Superior temporal gyrus (tissue), 1 donor: Measurements from ENCODE around the gene NEMP2.
"Not testable (repeated sequence)": the region's sequence is repeated elsewhere in the genome, so short reads cannot be mapped to it uniquely, and the experiment has no call there.

ENCODE experiments used
- DNase-seq: peaks from one replicate; pipeline ENCODE4 v3.0.0-alpha.2; 2016; ENCODE audit errors: extremely low spot score

NEMP2 gene

GRCh38 chr2:190526105-190526750 is 8.3 kb downstream of the NEMP2 start:
- DNase-seq, result no peak

- DNase-seq, result no peak
These were observed 9.6 kb downstream of the NEMP2 start for GRCh38 chr2:190524928-190525327.

- DNase-seq, result no peak
These were observed 14.4 kb downstream of the NEMP2 start for GRCh38 chr2:190519975-190520767.

- no peak for DNase-seq
These were observed 17.1 kb downstream of the NEMP2 start for GRCh38 chr2:190517468-190517867.

GRCh38 chr2:190515687-190516086 is 18.8 kb downstream of the NEMP2 start:
- no peak for DNase-seq

GRCh38 chr2:190514676-190515075 is 19.8 kb downstream of the NEMP2 start:
- no peak for DNase-seq

- DNase-seq, result no peak
These were observed 20.6 kb downstream of the NEMP2 start for GRCh38 chr2:190513877-190514276.

GRCh38 chr2:190512539-190513095 is 21.9 kb downstream of the NEMP2 start:
- DNase-seq, result no peak

- DNase-seq, result peak; percentile 83
These were observed 23.4 kb downstream of the NEMP2 start for GRCh38 chr2:190511104-190511503.

GRCh38 chr2:190509895-190510294 is 24.6 kb downstream of the NEMP2 start:
- DNase-seq, result not testable (repeated sequence)

GRCh38 chr2:190507135-190507534 is 27.4 kb downstream of the NEMP2 start:
- DNase-seq, result no peak

GRCh38 chr2:190506666-190507065 is 27.9 kb downstream of the NEMP2 start:
- DNase-seq, result no peak

GRCh38 chr2:190505696-190506095 is 28.8 kb downstream of the NEMP2 start:
- DNase-seq, result peak; percentile 52

- no peak for DNase-seq
These were observed 29.6 kb downstream of the NEMP2 start for GRCh38 chr2:190504912-190505311.

- no peak for DNase-seq
These were observed 31.4 kb downstream of the NEMP2 start for GRCh38 chr2:190503088-190503487.

GRCh38 chr2:190501702-190502407 is 32.7 kb downstream of the NEMP2 start:
- DNase-seq, result no peak

- DNase-seq, result no peak
These were observed 33.3 kb downstream of the NEMP2 start for GRCh38 chr2:190501231-190501630.

GRCh38 chr2:190500054-190500502 is 34.4 kb downstream of the NEMP2 start:
- DNase-seq, result no peak

GRCh38 chr2:190499273-190499672 is 35.2 kb downstream of the NEMP2 start:
- DNase-seq, result no peak

GRCh38 chr2:190497428-190497827 is 37.1 kb downstream of the NEMP2 start:
- DNase-seq, result no peak

GRCh38 chr2:190494600-190495227 is 39.8 kb downstream of the NEMP2 start:
- DNase-seq, result not testable (repeated sequence)

GRCh38 chr2:190493095-190493494 is 41.4 kb downstream of the NEMP2 start:
- no peak for DNase-seq
